MV-4-11 (cell line): ENCODE data around the gene TRIM67.

Experiments
- DNase-seq: peaks from one replicate; lab custom pipeline; 2025; lab: John Stamatoyannopoulos, UW

Gene TRIM67

DNA sequence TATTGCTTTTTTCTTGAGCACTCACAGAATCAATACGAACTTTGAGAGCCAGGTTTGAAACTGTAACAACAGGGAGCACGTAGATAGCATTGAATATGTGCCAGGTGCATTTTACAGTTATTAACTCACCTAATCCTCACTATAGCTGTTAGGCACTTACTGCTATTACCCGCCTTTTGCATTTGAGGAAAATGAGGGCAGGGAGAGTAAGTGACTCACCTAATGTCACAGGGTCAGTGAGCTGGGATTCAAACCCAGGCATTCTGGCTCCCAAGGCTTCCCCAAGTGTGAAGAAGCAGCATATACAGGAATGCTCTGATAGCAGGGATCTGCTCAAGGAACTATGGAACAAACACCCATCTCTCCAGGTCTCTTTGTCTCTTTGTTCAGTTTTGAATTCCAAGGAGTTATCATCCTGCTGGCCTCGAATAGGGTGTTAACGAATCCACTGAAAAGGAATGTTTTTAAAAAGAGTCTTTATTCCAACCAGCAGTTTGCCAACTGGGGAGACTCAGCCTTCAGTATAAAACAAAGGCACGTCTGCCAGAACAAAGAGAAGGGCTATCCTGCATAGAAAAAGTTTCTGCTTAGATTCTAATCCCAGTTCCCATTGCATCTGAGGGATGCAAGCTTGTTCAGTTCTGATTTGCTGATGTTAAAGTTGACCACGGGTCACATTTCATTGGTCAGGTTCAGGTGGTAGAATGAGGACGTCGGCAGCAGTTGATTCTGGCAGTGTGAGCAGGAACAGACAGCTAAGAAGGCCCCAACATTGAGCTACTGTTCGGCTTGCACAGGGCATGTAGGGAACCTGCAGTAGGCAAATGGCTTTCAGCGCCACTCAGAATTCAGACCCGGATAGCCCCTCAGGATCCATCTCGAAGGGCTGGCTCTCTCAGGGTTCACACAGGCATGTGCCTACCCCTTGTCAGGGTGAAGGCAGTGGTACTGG is 22.1 kb downstream of the TRIM67 start:
- DNase-seq: no peak

DNA sequence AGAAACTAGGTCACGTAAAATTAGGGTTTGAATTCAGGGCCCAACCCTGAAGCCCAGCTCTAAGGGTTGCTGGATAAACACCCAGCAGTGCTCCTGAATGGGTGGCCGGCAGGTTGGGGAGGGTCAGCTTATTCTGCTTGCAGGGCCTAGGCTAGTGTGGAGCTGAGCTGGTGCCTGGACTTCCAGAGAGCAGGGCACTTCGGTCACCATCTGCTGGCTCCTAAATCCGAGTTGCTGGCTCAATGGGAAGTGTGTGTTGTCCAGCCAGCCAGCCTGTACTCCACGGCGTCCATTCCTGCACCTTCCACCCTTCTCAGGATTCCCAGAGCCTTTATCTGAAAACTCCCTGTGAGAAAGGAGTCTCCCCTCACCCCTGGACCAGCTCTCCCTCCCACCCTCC is 23.0 kb downstream of the TRIM67 start:
- DNase-seq: no peak

DNA sequence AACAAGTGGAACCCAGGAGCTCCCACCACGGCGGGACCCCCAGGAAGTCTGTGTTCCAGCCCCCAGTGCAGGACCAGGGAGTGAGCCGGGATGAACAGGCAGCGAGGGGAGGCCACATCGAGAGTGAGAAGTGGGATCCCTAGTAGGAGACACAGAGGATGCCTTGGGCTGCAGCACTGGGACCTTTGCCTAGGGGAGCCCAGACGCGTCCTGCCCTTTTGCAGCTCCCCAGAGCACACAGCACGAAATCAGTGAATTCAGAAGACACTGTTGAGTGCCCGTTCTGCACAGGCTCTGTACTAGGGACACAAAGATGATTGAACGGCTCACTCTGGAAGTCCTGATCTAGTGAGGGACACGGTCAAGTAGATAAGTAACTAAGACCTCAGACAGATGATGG is 23.5 kb downstream of the TRIM67 start:
- no peak for DNase-seq

DNA sequence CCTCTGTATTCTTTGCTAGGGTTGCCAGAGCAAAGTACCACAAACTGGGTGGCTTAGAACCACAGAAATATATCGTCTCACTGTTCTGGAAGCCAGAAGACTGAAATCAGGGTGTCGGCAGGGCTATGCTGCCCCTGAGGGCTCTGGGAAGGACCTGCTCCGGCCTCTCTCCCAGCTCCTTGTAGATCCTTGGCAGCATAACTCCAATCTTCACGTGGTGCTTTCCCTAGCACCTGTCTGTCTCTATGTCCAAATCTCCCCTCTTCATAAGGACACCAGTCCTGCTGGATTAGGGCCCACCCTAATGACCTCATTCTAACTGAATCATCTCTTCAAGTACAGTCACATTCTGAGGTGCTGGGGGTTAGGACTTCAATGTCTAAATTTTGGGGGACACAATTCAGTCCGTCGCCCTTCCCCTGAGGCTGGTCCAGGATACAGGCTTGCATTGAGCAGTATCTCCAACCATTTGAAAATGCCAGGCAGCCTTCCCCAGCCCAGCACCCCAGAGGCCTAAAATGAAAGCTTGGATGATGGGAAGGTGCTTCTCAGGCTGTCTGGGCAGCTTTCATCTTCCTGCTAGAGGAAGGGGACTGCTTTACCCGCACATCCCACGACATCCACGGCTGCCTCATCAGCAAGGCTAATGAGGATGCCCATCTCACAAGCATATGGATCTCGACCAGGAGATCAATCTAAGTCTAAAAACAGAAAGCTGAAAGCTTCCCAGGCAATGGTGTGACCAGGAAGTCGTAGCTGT is 24.7 kb downstream of the TRIM67 start:
- DNase-seq: no peak

DNA sequence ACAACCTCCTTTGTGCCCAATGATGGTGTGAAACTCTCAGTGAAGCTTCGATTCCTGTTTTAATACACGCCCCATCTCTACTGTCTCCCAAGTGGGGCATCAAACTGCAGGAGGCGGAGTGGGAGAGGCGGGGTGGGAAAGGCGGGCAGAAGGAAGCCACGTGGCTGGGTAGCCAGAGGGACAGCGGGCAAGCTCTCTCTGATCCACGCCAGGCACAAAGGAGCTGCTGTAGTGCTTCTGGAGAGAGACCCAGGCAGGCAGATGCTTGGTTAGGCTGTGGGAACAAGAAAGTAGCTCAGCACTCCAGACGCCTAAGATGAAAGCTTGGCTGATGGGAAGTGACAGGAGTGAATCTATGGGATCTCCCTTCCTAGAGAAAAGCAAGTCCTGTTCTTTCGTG is 25.7 kb downstream of the TRIM67 start:
- no peak for DNase-seq

DNA sequence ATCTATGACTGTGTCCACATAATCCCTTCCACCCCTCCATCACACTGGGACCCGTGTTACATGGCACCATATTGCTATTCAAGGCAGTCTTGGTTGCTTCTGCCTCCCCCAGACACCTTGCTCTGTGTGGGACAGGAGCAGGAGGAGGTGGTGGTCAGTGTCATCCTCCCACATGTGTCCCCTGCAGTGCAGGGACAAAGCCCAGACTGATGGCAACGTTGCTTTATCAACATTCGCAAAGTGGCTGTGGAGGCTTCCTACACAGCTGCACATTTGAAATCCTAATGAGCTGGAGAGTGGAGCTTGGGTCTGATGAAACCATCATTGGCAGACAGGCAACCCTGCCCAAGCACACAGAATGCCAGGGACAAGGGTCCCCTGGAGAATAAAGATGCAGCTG is 26.2 kb downstream of the TRIM67 start:
- DNase-seq: no peak

DNA sequence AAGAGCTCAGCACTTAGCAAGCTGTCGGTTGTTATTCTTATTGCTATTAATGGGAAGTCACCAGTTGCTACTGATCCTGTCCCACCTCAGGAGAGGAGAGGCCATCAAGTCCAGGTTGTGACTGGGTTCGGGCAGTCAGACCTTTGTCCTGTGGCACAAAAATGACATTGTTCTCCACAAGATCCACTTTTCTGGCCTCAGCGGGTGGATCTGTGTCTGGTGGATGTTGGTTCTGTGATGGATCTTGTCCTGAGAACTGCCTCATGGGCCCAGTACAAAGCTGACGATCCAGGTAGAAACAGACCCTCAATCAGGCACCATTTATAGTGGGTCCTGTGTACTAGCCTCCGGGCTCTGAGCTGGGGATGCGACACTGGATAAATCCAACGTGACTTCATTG is 26.9 kb downstream of the TRIM67 start:
- no peak for DNase-seq

DNA sequence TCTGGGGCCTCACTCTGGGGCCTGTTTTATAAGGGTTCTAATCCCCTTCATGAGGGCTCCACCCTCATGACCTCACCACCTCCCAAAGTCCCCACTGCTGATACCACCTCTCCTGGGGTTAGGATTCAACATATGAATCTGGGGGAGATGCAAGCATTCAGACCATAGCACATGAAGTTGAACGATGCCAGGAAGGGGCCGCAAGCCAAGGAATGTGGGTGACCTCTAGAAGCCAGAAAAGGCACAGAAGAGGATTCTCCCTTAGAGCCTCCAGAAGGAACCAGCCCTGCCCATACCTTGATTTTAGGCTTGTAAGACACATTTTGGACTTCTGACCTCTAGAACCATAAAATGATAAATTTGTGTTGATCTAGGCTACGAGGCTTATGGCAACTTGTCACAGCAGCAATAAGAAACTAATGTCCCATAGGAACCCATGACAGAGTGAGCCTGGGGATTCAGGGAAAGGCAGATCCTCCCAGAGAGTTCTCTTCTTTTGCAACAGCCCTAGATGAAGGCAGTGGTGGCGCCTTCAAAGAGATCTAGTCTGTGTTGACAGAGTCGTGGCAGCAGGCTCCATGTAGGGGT is 27.9 kb downstream of the TRIM67 start:
- no peak for DNase-seq

DNA sequence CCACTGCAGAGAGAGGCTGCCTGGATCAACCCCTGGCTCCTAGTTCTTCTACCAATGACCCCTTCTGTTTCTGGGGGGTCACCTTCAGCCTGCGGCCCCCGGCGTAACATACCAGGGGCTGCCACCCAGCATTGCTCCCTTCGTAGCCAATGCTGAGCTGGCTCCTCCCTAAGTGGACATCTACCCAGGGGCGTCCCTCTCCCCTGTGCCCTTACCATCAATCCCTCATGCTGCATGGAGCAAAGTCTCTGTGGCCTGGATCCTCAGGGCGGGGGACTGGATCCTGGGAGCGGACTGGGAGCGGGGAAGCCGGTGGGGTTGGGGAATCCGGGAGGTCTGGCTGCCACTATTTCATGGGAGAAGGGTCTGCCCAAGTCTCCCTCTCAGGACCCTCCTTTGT is 28.6 kb downstream of the TRIM67 start:
- DNase-seq: no peak

DNA sequence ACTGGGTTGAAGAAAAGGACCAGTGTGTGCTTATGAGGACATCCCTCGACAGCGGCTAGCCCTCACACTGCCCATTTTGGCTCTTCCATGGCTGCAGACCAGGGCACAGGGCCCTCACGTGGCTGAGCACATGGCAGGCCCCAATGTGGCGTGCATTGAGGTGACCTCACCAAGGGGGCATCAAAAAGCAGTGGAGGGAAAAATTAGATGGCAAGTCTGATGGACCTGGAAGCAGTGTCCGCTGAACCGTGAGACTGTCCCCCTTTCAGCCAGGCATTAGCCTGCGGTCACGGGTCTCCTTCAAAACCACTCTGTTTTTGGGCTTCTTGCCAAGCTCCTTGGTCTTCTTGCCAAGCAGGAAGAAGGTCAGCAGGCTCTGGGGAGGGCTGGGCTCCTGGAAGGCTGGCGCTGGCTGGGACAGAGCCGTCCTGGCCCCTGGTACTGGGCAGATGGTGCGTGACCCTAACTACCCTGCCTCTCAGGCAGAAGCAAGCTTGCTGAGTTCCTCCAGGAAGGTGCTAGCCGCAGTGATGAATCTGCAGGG is 30.8 kb downstream of the TRIM67 start:
- DNase-seq: no peak

DNA sequence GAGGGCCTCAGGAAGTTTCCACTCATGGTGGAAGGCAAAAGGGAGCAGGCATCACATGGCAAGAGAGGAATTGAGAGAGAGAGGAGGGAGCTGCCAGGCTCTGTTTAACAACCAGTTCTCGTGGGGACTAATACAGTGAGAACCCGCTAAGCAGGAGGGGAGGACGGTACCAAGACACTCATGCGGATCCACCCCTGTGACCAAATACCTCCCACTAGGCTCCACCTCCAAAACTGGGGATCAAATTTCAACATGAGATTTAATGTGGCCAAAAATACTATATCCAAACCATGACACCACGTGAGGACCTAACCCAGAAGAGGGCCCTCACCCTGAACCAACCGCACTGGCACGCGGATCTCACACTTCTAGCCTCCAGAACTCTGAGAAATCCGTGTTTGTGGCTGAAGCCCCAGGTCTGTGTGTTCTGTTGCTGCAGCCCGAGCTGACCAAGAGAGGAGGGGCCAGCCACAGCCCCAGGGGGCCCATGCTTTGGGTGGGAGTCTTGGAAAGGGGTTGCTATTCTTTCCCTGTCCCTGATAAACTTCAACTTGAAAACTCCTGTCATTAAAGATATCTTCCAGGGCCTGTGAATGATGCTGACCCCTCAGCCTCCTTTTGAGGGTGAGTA is 32.0 kb downstream of the TRIM67 start:
- DNase-seq: peak; percentile 23

DNA sequence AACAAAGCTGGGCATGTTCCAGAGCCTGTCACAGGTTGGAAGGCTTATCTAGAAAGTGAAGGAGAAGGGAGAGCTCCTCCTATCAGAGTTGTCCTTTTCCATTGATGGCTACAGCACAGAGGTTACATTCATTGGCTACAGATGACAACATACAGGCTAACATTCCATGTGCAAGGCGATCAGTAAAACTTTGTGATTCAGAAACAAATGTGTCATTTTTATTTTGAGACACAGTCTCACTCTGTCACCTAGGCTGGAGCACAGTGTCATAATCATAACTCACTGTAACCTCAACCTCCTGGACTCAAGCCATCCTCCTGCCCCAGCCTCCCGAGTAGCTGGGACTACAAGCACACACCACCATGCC is 32.6 kb downstream of the TRIM67 start:
- DNase-seq: no peak

DNA sequence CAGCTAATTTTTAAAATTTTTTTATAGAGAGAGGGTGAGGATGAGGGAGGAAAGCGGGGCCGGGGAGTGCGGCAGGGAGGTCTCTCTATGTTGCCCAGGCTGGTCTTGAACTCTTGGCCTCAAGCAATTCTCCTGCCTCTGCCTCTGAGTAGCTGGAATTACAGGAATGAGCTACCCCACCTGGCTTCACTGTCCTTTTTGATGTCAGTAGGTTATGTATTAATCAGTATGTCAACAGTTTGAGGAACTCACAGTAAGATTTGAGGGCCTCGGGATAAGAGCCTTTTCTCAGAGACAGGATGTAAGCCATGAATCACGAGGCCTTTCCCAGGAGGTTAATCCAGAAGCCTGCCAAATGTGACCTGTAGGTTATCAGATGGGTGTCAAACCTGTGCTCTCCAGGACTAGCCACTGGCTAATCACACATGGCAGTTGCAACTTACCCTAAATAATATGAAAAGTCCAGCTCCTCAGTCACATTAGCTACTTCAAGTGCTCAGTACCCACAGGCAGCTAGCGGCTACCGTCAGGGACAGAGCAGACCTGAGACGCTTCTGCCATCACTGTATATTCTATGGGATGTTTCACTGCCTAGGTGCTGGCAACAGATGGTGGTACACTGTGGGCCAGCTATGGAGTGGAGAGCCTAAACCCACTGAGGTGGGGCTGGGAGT is 33.1 kb downstream of the TRIM67 start:
- DNase-seq: no peak

DNA sequence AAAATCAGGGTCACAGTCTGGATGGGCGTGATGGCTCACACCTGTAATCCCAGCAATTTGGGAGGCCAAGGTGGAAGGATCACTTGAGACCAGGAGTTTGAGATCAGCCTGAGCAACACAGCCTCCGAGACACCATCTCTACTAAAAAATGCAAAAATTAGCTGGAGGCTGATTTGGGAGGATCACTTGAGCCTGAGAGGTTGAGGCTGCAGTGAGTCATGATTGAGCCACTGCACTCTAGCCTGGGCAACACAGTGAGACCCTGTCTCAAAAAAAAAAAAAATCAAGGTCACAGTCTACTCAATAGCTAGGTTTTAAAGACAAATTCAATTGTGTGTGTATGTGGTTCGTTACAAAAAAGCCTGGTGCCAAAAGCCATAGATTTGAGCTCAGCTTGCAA is 34.4 kb downstream of the TRIM67 start:
- no peak for DNase-seq

DNA sequence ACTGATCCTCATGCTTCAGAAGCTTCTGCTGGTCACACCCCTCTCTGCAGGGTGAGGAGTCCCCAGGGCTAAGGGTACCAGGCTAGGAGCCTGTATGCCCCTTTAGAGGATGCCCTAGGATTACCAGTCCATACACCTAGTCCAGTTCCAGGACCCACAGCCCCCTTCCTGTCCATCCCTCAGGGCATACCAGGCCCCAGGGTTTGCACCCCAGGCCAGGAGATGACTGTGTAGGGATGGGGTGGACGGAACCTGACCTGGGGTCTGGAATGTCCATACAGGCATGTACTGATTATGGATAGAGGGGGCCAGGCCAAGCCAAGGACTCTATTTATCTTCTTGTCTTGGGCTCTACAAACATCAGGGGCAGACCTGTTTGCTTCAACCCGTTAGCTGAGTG is 34.9 kb downstream of the TRIM67 start:
- DNase-seq: no peak

DNA sequence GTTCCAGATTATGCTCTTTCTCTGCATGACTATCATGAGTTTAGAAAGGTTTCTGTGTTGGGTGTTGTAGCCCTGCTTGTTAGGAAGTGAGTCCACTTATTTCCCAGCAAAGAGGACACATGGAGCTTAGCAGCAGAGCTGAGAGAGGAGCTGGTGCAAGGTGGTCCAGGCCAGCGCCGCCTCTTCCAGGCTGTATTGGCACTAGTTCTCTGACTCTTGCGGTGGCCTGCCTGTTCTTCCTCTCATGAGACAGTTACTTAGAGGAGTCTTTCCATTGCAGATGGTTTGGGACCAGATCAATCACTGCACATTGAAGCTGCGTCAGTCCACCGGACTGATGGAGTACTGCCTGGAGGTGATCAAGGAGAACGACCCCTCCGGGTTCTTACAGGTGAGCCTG is 38.0 kb downstream of the TRIM67 start:
- DNase-seq: no peak

DNA sequence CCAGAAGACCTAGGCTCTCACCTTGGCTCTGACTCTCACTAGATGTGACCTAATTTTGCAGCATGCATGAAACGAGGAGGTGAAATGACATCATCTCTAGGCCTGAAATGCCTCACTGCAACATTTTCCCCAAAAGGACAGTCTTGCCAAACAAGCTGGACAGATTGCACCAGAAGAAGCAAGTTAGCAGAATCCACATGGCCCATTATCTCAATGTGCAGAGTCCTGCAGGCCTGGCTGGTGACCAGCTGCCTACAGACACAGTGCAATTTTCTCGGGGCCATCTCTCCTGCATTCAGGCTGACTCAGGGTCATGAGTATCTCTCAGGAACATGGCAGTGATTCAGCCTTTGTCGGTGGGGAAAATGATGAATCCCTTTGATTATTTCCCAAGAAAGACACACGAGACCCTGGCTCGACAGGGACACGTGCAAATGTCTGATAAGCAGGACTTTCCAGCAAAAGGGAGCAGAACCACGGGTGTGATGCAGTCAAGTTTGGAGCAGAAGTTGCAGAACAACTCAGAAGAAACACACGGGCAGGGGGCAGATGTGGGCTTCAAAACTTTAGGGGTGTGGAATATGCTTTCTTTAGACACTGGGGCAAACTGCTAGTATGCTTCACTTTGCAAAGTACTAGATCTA is 38.7 kb downstream of the TRIM67 start:
- DNase-seq: no peak

DNA sequence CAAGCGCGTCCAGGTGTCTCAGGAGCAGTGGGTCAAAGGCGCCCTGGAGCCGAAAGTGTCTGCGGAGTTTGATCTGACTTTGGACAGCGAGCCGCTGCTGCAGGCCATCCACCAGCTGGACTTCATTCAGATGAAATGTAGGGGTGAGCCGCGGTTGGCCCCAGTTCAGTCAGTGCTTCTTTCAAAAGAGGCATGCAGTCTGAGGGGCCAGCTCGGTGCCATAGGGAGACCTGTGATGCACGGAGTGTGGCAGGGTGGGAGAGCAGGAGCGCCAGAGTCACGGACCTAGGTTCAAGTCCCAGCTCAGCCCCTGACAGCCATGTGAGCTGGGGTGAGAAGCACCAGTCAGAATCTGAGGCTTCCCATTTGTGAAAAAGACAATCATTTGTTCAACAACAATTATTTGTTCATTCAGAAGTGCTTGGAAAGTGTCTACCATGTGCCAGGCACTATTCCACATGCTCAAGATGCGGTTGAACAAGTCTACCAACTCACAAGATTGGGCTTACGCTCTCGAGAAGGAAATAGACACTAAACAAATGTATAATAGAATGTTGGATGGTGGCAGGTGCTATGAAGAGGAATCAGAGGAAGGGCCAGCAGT is 39.6 kb downstream of the TRIM67 start:
- no peak for DNase-seq

DNA sequence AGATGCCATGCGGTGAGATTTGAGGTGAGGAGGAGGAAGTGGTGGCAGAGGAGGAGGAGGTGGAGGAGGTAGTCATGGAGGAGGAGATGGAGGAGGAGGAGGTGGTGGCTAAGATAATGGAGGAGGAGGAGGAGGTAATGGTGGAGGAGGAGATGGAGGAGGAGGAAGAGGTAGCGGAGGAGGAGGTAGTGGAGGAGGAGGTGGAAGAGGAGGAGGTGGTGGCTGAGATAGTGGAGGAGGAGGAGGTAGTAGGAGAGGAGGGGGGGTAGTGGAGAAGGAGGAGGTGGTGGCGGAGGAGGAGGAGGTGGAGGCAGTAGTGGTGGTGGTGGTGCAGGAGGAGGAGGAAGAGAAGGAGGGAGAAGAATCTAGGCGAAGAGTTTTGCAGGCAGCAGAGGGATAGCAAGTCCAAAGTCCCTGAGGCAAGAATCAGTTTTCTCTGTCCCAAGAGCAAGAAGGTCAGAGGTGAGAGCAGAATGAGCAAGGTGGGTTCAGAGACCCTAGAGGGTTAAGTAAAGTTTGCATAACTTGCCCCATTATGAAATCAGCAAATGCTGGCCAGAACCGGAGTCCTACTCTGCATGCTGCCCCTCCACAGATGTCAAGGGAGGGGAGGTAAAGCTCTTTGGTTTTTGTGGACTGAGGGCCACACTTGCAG is 40.2 kb downstream of the TRIM67 start:
- no peak for DNase-seq
